GM12892 (cell line): ENCODE results near the gene BCAN.
"Not testable (repeated sequence)": the region's sequence is repeated elsewhere in the genome, so short reads cannot be mapped to it uniquely, and the experiment has no call there.

Experiments
- DNase-seq: peaks from one replicate; pipeline ENCODE4 v3.0.0; 2011; ENCODE audit not compliant: insufficient read length
- FAIRE-seq: peaks from 2 replicates; lab custom pipeline; 2011; peaks lifted over from hg19 to GRCh38; lab: Jason Lieb, UNC
- POLR2A ChIP-seq: IDR thresholded peaks from 2 replicates; pipeline ENCODE4 v1.6.1; 2011; ENCODE audit warnings: low read depth, low read length, control low read depth
- POLR2AphosphoS5 ChIP-seq: IDR thresholded peaks from 2 replicates; pipeline ENCODE4 v1.6.1; 2011; ENCODE audit warnings: low read depth, low read length, control low read depth
- TAF1 ChIP-seq: IDR thresholded peaks from 2 replicates; pipeline ENCODE4 v1.6.1; 2011; ENCODE audit warnings: low read depth, mild to moderate bottlenecking, control low read depth, low read length, borderline replicate concordance

BCAN gene

DNA sequence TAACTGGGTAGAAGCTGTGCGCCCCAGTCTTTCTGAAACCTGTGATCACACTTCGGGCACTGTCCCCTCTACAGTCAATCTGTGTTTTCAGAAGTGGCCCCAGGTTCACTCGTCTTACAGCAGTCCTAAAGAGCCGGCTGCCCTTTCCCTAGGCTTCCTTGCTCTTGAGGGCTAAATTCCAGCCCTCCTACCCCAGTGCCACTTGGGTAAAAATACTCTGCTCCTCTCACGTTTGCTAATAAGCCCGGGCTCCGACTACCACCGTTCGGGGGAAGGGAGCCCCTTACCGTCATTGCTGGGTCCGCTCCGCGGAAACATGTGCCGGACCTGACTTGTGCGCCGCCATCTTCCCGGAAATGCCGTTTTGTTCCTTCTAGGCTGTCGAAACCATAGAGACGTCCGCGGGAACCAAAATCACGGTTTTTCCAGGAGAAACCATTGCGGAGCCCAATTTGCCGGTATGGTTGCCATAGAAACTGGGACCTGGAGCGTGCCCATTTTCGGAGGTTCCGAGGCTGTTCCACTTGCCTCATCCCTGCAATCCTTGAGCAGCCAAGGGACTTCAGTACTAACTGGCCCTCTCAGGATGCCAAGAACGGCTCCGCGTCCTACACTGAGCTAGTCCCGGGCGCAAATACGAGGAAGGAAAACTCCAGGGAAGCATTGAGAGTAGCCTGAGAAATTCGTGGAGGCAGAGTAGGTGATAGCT is 40.6 kb upstream of the BCAN start, which contains the start of gene GPATCH4:
TSS of gene GPATCH4 (minus strand) at position 358 of the 709 bp plus-strand sequence.
- DNase-seq (no peak), FAIRE-seq (peak; percentile 85)
- peak; percentile 91 for TF ChIP-seq TAF1
- peak; percentile 95 for TF ChIP-seq POLR2A
- peak; percentile 88 for TF ChIP-seq POLR2AphosphoS5

DNA sequence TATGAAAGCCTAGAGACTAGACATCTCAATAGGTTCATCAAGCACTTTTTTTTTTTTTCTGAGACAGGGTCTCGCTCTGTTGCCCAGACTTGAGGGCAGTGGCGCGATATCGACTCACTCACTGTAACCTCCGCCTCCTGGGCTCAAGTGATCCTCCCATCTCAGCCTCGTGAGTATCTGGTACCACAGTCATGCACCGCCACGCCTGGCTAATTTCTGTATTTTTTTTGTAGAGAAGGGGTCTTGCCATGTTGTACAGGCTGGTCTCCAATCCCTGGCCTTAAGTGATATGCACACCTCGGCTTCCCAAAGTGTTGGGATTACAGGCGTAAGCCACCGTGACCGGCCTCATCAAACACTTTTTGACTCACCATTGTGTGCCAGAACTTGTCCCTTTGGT is 40.0 kb upstream of the BCAN start:
- FAIRE-seq = no peak
- no peak for DNase-seq
- TF ChIP-seq POLR2AphosphoS5 = no peak
- no peak for TF ChIP-seq POLR2A
- TF ChIP-seq TAF1 = no peak

DNA sequence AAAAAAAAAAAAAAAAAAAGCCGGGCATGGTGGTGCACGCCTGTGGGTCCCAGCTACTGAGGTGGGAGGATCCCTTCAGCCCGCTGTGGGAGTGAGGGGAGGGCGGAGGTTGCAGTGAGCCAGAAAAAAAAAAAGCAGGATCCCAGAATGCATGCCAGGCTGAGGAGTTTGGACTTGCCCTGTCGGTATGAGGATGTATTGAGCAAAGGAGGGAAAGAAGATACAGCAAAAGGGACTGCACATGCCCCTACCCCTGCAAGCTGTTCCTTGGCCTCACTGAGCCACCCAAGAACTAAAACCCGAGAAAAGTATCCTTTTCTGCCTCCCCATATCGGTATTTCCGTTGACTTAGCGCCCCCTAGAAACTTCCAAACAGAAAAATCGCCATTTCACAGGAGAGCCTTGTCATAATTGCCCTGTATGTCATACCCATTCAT is 39.3 kb upstream of the BCAN start:
- FAIRE-seq (no peak), DNase-seq (no peak)
- TF ChIP-seq TAF1 (no peak), POLR2AphosphoS5 (no peak), POLR2A (no peak)

DNA sequence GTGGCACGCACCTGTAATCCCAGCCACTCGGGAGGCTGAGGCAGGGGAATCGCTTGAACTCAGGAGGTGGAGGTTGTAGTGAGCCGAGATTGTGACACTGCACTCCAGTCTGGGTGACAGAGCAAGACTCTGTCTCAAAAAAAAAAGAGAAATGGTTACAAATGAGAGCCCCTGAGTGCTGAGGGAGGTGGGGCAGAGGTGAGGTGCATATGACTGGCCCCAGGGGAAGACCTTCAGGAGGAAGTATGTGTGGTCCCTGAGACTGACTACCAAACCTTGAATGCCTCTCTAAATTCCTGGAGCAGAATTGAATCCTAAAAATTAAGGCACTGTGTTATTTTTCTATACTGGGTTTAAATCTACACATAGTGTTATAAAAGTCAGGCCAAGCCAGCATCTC is 34.6 kb upstream of the BCAN start:
- not testable (repeated sequence) for FAIRE-seq

DNA sequence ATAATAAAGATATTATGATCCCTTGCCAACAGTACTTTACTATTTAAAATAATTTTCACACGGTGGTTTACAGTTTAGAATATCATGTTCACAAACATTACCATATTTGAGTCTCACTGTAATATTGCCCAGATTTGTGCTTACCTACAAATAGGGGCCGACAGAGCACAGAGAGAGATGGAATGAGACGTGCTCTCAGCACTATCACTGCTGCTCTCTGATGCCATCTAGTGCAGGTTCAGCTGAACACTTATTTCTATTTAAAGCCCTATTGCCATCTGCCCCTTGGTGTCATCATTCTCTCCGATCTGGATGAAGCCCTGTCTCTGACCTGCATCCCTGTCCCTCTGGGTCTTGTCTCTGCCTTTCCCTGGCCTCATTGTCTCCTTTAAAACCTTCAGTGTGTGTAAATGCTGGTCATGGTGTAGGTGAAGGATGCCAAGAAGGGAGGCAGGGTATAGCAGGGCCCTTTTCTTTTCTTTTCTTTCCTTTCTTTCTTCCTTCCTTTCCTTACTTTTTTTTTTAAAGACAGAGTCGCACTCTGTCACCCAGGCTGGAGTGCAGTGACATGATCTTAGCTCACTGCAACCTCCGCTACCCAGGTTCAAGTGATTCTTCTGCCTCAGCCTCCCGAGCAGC is 33.8 kb upstream of the BCAN start:
- DNase-seq (no peak), FAIRE-seq (peak; percentile 95)
- TF ChIP-seq POLR2A (no peak), POLR2AphosphoS5 (no peak), TAF1 (no peak)

More for the DNA sequence above, 34.6 kb upstream of the BCAN start:
- not testable (repeated sequence) for DNase-seq

DNA sequence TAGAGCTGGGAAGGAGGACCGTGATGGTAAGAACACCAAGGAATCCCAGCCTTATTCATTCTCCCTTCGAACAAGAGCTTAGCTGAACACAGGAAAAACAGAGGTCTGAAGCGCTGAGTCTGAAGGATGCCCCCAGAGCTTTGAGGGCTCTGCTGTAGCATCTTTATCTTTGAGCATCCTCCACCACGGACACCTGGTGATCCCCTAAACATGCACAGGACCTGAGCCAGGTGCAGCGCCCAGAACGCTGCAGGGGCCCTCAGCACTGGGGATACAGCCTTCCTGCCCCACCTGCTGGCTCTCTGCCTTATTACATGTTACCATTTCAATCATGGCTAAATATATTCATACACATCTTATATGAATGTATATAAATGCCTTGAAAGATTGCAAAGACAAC is 32.9 kb upstream of the BCAN start:
- FAIRE-seq (peak; percentile 63), DNase-seq (no peak)

DNA sequence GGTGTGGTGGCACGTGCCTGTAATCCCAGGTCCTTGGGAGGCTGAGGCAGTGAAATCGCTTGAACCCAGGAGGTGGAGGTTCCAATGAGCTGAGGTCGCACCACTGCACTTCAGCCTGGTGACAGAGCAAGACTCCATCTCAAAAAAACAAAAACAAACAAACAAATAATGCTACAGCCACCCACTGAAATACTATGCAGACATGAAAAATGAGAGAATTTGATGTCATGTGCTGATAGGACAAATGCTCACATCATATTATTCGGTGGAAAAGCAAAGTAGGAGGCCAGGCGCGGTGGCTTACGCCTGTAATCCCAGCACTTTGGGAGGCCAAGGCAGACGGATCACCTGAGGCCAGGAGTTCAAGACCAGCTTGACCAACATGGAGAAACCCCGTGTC is 31.8 kb upstream of the BCAN start:
- DNase-seq, FAIRE-seq: not testable (repeated sequence)

More for the DNA sequence above, 32.9 kb upstream of the BCAN start:
- TF ChIP-seq POLR2AphosphoS5 (no peak), POLR2A (no peak), TAF1 (no peak)

DNA sequence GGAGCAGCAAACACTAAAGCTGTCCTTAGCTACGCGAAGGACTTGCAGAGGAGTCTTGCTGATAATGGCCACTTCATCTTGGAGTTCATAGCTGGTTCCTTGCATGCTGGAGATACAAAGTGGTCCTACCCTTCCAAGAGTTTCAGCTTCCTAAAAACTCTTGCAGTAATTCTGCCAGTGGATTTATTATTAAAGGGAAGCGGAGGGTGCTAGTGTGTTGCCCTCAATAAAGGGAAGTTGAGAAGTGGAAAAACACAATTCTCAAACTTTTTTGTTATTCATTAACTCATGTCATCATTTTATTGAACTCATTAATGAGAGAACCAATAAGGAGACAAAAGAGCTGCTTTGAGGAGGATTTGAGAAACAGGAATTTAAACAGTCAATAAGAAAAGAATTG is 29.3 kb upstream of the BCAN start:
- FAIRE-seq (no peak), DNase-seq (no peak)
- TF ChIP-seq TAF1 (no peak), POLR2A (no peak), POLR2AphosphoS5 (no peak)

DNA sequence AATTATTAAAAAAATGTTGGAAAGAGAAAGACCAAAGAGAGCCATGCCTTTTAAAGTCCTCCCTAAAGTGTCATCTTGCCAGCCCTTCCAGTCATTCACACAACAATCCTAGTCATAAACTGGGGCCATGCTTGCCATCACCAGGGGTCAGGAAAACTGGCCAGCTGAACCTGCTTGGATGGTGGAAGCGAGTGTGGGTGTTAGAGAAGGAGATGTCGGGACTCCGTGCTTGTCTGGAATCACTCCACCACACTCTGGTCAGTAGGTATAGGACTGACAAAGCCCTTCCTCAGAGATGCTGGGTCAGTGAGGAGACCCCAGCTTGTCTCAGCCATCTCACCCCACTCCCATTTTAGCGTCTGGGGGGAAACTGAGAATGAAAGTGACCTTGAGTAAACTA is 26.0 kb upstream of the BCAN start:
- no peak for TF ChIP-seq TAF1
- TF ChIP-seq POLR2AphosphoS5 = no peak
- no peak for TF ChIP-seq POLR2A
- DNase-seq (no peak), FAIRE-seq (no peak)

DNA sequence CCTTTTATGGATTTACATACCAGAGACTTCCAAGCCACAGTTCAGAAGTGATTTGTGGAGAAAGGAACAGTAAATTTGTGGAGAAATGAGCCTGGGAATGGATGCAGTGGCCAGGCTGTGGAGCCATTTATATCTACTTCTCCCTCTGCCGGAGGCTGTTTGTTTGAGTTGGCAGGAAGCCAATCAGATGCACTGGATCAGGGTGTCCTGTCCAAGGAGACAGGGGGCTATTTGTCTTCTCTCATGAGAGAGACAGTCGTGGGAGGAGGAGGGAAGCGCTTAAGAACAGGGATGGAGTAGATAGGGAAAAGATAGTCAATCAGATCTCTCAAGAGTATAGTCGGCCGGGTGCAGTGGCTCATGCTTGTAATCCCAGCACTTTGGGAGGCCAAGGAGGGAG is 25.5 kb upstream of the BCAN start:
- TF ChIP-seq TAF1 = no peak
- TF ChIP-seq POLR2AphosphoS5 = no peak
- no peak for TF ChIP-seq POLR2A
- no peak for FAIRE-seq
- no peak for DNase-seq

DNA sequence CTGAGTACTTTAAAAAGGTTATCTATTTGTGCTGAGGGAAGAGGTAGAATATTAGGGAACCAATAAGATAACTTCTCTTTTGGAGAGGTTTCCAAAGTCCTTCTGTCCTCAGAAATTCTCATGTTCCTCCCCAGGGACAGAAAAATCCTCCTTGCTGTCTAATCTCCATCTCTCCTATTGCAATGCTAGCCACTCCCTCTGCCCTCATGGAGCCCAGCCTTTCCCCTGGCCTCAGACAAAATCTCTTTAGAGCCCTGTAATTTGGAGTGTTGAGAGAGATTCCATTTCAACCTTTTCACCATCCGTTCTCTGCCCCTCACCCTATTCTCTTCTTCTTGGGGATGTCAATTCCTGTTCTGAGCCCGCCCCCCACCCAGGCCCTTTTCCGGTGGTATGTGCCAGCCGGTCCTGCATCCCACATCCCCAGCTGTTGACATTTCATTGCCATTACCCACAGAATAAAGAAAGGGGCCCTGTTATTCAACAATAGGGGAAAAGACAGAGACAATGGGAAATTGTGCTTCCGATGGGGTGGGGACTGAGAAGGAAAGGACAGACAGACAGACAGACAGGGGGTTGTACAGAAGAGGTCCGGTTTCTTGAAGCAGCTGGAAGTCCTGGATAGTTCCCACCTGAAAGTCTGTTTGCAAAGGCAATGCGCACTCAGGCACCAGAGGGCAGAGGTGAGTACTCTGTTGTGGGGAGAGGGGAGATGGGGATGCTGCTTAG is 22.9 kb upstream of the BCAN start, which contains the start of gene HAPLN2:
TSS of gene HAPLN2 (plus strand) at position 563 of the 729 bp plus-strand sequence. CDS start 4,076 bp downstream, outside the sequence.
- DNase-seq = no peak
- TF ChIP-seq POLR2AphosphoS5 = no peak
- TF ChIP-seq POLR2A = no peak
- no peak for TF ChIP-seq TAF1
- no peak for FAIRE-seq

DNA sequence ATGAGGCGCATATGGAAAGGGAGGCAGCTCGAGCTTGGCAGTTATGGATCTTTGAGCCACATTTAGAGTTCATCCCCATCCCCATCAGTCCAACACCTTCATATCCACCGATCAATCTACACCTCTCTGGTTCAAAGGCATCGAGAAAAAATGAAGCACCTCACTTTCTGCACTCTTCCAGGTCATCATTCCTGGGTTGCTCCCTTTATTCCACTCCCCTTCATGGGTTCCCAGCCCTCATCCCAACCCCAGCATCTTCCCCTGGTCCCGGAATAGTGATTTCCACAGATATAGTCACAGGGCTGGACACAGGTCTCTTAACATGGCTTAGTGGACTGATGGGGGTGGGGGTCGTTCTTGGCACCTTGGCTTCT is 22.3 kb upstream of the BCAN start:
- DNase-seq (no peak), FAIRE-seq (no peak)
- TF ChIP-seq TAF1 (no peak), POLR2AphosphoS5 (no peak), POLR2A (no peak)
